H9 (cell line): Measurements from ENCODE around the gene ODC1. TPM values are rescaled to one million over a fixed set of nuclear protein-coding genes. Genes with fewer than 3 reads are reported as not detected.

Experiments
- DNase-seq: peaks from one replicate; pipeline ENCODE4 v3.0.0-alpha.2; 2017
- H2AFZ ChIP-seq: one replicate; pipeline ENCODE4 v1.6.1; 2013; ENCODE audit warnings: mild to moderate bottlenecking, low read length, control low read depth, moderate library complexity
- H2AK5ac ChIP-seq: 2 replicates; pipeline ENCODE4 v1.6.1; 2013; ENCODE audit warnings: low read length, control low read depth, mixed read lengths; ENCODE audit not compliant: insufficient read length
- H2BK120ac ChIP-seq: one replicate; pipeline ENCODE4 v1.6.1; 2013; ENCODE audit warnings: low read depth, mild to moderate bottlenecking, low read length, control low read depth, inconsistent platforms; ENCODE audit not compliant: poor library complexity, severe bottlenecking
- H2BK12ac ChIP-seq: 2 replicates; pipeline ENCODE4 v1.6.1; 2013; ENCODE audit warnings: low read length, control low read depth, mixed read lengths, low read depth; ENCODE audit not compliant: insufficient read length
- H2BK15ac ChIP-seq: 2 replicates; pipeline ENCODE4 v1.6.1; 2013; ENCODE audit warnings: low read depth, low read length, control low read depth
- H2BK20ac ChIP-seq: one replicate; pipeline ENCODE4 v1.6.1; 2013; ENCODE audit warnings: low read depth, mild to moderate bottlenecking, low read length, control low read depth, inconsistent platforms; ENCODE audit not compliant: poor library complexity, severe bottlenecking
- H2BK5ac ChIP-seq: 2 replicates; pipeline ENCODE4 v1.6.1; 2013; ENCODE audit warnings: low read length, control low read depth, mixed read lengths; ENCODE audit not compliant: insufficient read length
- H3K14ac ChIP-seq: 2 replicates; pipeline ENCODE4 v1.6.1; 2013; ENCODE audit warnings: low read length, control low read depth; ENCODE audit not compliant: insufficient read depth
- H3K18ac ChIP-seq: 2 replicates; pipeline ENCODE4 v1.6.1; 2013; ENCODE audit warnings: low read depth, mild to moderate bottlenecking, mixed read lengths, low read length, control low read depth; ENCODE audit not compliant: insufficient read length
- H3K23ac ChIP-seq: 2 replicates; pipeline ENCODE4 v1.6.1; 2013; ENCODE audit warnings: low read length, control low read depth, mixed read lengths, low read depth; ENCODE audit not compliant: insufficient read length
- H3K23me2 ChIP-seq: 2 replicates; pipeline ENCODE4 v1.6.1; 2013; ENCODE audit warnings: low read depth, mild to moderate bottlenecking, mixed read lengths, low read length, control low read depth; ENCODE audit not compliant: insufficient read length, poor library complexity, severe bottlenecking
- H3K27ac ChIP-seq: 2 replicates; pipeline ENCODE4 v1.5.1; 2013; ENCODE audit warnings: low read length, control low read depth, mixed read lengths, low read depth; ENCODE audit not compliant: insufficient read length
- H3K27me3 ChIP-seq: 2 replicates; pipeline ENCODE4 v1.6.1; 2013; ENCODE audit warnings: low read length, control low read depth, inconsistent platforms; ENCODE audit not compliant: insufficient read depth
- H3K4ac ChIP-seq: 2 replicates; pipeline ENCODE4 v1.6.1; 2013; ENCODE audit warnings: low read depth, mild to moderate bottlenecking, control low read depth, inconsistent platforms, low read length, moderate library complexity
- H3K4me1 ChIP-seq: 2 replicates; pipeline ENCODE4 v1.6.1; 2013; ENCODE audit warnings: low read length, control low read depth, inconsistent platforms; ENCODE audit not compliant: insufficient read depth
- H3K4me2 ChIP-seq: 2 replicates; pipeline ENCODE4 v1.6.1; 2013; ENCODE audit warnings: low read length, control low read depth, mixed read lengths; ENCODE audit not compliant: insufficient read length, insufficient read depth
- H3K56ac ChIP-seq: 2 replicates; pipeline ENCODE4 v1.6.1; 2013; ENCODE audit warnings: low read depth, mild to moderate bottlenecking, mixed read lengths, low read length, control low read depth; ENCODE audit not compliant: insufficient read length
- H3K79me1 ChIP-seq: 2 replicates; pipeline ENCODE4 v1.6.1; 2013; ENCODE audit warnings: low read depth, mild to moderate bottlenecking, moderate library complexity, low read length, control low read depth, inconsistent platforms; ENCODE audit not compliant: insufficient read depth, poor library complexity, severe bottlenecking
- H3K79me2 ChIP-seq: 2 replicates; pipeline ENCODE4 v1.6.1; 2013; ENCODE audit warnings: low read length, control low read depth, inconsistent platforms; ENCODE audit not compliant: insufficient read depth
- H3K9ac ChIP-seq: 2 replicates; pipeline ENCODE4 v1.6.1; 2013; ENCODE audit warnings: low read length, control low read depth, mixed read lengths; ENCODE audit not compliant: insufficient read length; ENCODE audit errors: extremely low read depth
- H3K9me3 ChIP-seq: one replicate; pipeline ENCODE4 v1.6.1; 2013; ENCODE audit warnings: low read depth, low read length, inconsistent platforms; ENCODE audit not compliant: control insufficient read depth
- H3T11ph ChIP-seq: one replicate; pipeline ENCODE4 v1.6.1; 2013; ENCODE audit warnings: mild to moderate bottlenecking, low read length, control low read depth, inconsistent platforms
- H4K20me1 ChIP-seq: one replicate; pipeline ENCODE4 v1.6.1; 2013; ENCODE audit not compliant: control insufficient read depth, insufficient read length, insufficient read depth
- H4K5ac ChIP-seq: 2 replicates; pipeline ENCODE4 v1.6.1; 2013; ENCODE audit warnings: low read depth, mild to moderate bottlenecking, mixed read lengths, low read length, control low read depth; ENCODE audit not compliant: insufficient read length
- H4K8ac ChIP-seq: replicated peaks from 2 replicates; pipeline ENCODE4 v1.6.1; 2013; ENCODE audit warnings: low read length, control low read depth, mixed read lengths, low read depth; ENCODE audit not compliant: insufficient read length
- H4K91ac ChIP-seq: 2 replicates; pipeline ENCODE4 v1.6.1; 2013; ENCODE audit warnings: low read depth, mild to moderate bottlenecking, moderate library complexity, mixed read lengths, low read length, control low read depth; ENCODE audit not compliant: insufficient read length
- H3K27ac Mint-ChIP-seq, 3 experiments: 2 replicates in 2 of 3; 3 replicates in 1 of 3; pipeline ENCODE4 v1.8.0; 2020 to 2021; ENCODE audit warnings: mixed read lengths in 3 of 3, mild to moderate bottlenecking in 1 of 3, moderate library complexity in 1 of 3
- H3K27me3 Mint-ChIP-seq: 2 replicates; pipeline ENCODE4 v1.8.0; 2021; ENCODE audit warnings: low read depth, mild to moderate bottlenecking, moderate library complexity, mixed read lengths
- H3K36me3 Mint-ChIP-seq, 3 experiments: 2 replicates in 2 of 3; 3 replicates in 1 of 3; pipeline ENCODE4 v1.8.0; 2020 to 2021; ENCODE audit warnings: low read depth in 3 of 3, mixed read lengths in 3 of 3; ENCODE audit not compliant: insufficient read depth in 1 of 3
- H3K4me1 Mint-ChIP-seq, 2 experiments: 2 replicates each; pipeline ENCODE4 v1.8.0; 2020; ENCODE audit warnings: mixed read lengths in 2 of 2
- H3K4me3 Mint-ChIP-seq, 2 experiments: 2 replicates in 1 of 2; 3 replicates in 1 of 2; pipeline ENCODE4 v1.8.0; 2020 to 2021; ENCODE audit warnings: mild to moderate bottlenecking in 2 of 2, mixed read lengths in 2 of 2, moderate library complexity in 1 of 2
- H3K9me3 Mint-ChIP-seq, 2 experiments: 2 replicates in 1 of 2; 3 replicates in 1 of 2; pipeline ENCODE4 v1.8.0; 2020; ENCODE audit warnings: mild to moderate bottlenecking in 2 of 2, mixed read lengths in 2 of 2, moderate library complexity in 1 of 2
- CTCF ChIP-seq: fragments of 200-600 bp; sonication (generic); conservative IDR thresholded peaks from 3 replicates; pipeline ENCODE4 v1.8.0; 2021; ENCODE audit warnings: antibody characterized with exemption, mild to moderate bottlenecking
- WGBS: extraction: QIAGEN DNeasy Blood & Tissue Kit; methylation state at CpG from one replicate; pipeline ENCODE4 v1.1.7; 2013; ENCODE audit warnings: missing lambda C conversion rate, low lambda C conversion rate, mixed read lengths; ENCODE audit not compliant: insufficient read length; ENCODE audit errors: extremely low coverage; 5-methylcytosine and 5-hydroxymethylcytosine counted together
- total RNA-seq: library from RNA; stranded (reverse); gene quantifications from 2 replicates; pipeline ENCODE4 v1.2.1, GENCODE V29; 2021

Gene ODC1
- total RNA-seq, 1 experiment from 2014 or later, result 48.3 TPM

DNA sequence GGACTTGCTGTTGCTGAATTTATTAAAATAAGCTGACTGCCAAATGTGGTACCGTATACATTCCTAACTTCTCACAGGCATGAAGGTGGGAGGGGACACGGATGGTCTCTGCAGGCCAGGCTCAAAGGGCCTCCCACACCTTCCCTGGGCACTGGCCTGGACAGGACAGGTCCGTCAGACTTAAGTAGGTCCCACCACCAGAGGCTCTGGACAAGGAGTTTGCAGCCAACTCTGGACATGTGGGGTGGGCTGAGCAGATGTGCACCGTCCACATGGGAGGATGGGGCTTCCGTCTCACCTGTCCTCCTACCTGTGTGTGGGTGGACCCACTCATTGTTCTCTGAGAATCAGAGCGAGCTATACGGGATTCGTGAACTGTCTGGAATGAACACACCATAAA, 8.2 kb downstream of the ODC1 start:
- H3K27ac ChIP-seq, result no peak overlapping the region
- no peaks in the 10 kb centered on the region for H3K27me3 ChIP-seq
- H3K56ac ChIP-seq, result no peak overlapping the region
- no peak overlapping the region for H2BK5ac ChIP-seq
- H3K18ac ChIP-seq, result no peak overlapping the region
- Mint-ChIP-seq H3K27me3 (peaks cover 2% of the 10 kb centered on the region; the same call in 1 of the 2 replicates), H3K36me3 (peaks cover 36 to 51% (median 50%) of the 10 kb centered on the region in 3 experiments; a peak in 6 of 7 replicates), H3K4me3 (no peak overlapping the region), H3K4me1 (peaks cover 0 to 2% of the 10 kb centered on the region in 2 experiments; a peak in 1 of 4 replicates), H3K9me3 (no peaks in the 10 kb centered on the region), H3K27ac (peak overlapping the region in 1 of 3 experiments; percentile 76; a peak in 2 of 7 replicates)
- H2BK15ac ChIP-seq, result no peak overlapping the region
- no peak overlapping the region for H3T11ph ChIP-seq
- no peak overlapping the region for H4K5ac ChIP-seq
- H3K9ac ChIP-seq, result no peak overlapping the region
- no peaks in the 10 kb centered on the region for H3K23me2 ChIP-seq
- no peak overlapping the region for H2AK5ac ChIP-seq
- H3K79me1 ChIP-seq, result no peaks in the 10 kb centered on the region
- no peak overlapping the region for H3K4me2 ChIP-seq
- no peak overlapping the region for H2AFZ ChIP-seq
- no peaks in the 10 kb centered on the region for H3K9me3 ChIP-seq
- H3K14ac ChIP-seq, result no peak overlapping the region
- H3K4me1 ChIP-seq, result no peaks in the 10 kb centered on the region
- no peak overlapping the region for H2BK120ac ChIP-seq
- no peak for TF ChIP-seq CTCF
- no CpG with 5 or more reads among the region's 8 CpGs for WGBS
- DNase-seq, result no peak
- no peak overlapping the region for H2BK12ac ChIP-seq
- no peaks in the 10 kb centered on the region for H4K20me1 ChIP-seq
- no peak overlapping the region for H4K8ac ChIP-seq
- no peak overlapping the region for H4K91ac ChIP-seq
- no peak overlapping the region for H3K4ac ChIP-seq
- H3K23ac ChIP-seq, result no peak overlapping the region
- no peak overlapping the region for H2BK20ac ChIP-seq
- no peaks in the 10 kb centered on the region for H3K79me2 ChIP-seq
